ENCODE results near the gene KBTBD13.

DNA sequence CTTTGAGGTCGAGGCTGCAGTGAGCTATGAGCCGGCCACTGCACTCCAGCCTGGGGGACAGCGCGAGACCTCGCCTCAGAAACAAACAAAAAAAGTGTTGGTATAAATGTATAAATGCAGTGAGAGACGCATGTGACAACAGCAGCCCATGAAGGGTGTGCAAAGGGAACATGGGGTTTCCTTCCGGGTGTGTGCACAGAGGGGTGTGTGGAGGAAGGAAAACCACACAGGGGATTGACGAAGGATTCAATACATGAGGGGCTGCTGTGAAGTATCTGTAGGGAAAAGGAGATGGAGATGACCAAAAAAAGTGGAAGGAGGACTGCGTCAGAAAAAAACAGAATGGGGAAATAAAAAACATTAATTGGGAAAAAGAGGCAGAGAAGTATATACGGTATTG is 48.2 kb upstream of the KBTBD13 start:
- TF ChIP-seq, protein P1, sequence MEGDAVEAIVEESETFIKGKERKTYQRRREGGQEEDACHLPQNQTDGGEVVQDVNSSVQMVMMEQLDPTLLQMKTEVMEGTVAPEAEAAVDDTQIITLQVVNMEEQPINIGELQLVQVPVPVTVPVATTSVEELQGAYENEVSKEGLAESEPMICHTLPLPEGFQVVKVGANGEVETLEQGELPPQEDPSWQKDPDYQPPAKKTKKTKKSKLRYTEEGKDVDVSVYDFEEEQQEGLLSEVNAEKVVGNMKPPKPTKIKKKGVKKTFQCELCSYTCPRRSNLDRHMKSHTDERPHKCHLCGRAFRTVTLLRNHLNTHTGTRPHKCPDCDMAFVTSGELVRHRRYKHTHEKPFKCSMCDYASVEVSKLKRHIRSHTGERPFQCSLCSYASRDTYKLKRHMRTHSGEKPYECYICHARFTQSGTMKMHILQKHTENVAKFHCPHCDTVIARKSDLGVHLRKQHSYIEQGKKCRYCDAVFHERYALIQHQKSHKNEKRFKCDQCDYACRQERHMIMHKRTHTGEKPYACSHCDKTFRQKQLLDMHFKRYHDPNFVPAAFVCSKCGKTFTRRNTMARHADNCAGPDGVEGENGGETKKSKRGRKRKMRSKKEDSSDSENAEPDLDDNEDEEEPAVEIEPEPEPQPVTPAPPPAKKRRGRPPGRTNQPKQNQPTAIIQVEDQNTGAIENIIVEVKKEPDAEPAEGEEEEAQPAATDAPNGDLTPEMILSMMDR (conservative IDR thresholded peaks at IDR 0.05 in 1 of 2, IDR thresholded peaks at IDR 0.05 in 1 of 2; ENCODE audit: extremely low read depth in 1 of 2, insufficient read depth in 1 of 2, low read depth in 1 of 2, low read length in 2 of 2) = no peak
- TF ChIP-seq EZH2 (IDR thresholded peaks at IDR 0.05; ENCODE audit: borderline replicate concordance, low read length) = no peak
